HG02610 (cell line): ENCODE measurements around the gene KRTAP10-5.
"Not testable (repeated sequence)": the region's sequence is repeated elsewhere in the genome, so short reads cannot be mapped to it uniquely, and the experiment has no call there.

Experiments used
- ATAC-seq: cut with Tn5 transposase; IDR thresholded peaks from one replicate; pipeline ENCODE4 v1.9.1; 2021; ENCODE audit warnings: mild to moderate bottlenecking, moderate library complexity; ENCODE audit not compliant: unreplicated experiment

Gene KRTAP10-5

GRCh38 chr21:44591801-44592130, 11.4 kb upstream of the KRTAP10-5 start:
- not testable (repeated sequence) for ATAC-seq

GRCh38 chr21:44590897-44591800, 10.7 kb upstream of the KRTAP10-5 start:
- ATAC-seq, result not testable (repeated sequence)

- no peak for ATAC-seq
Observed at GRCh38 chr21:44590311-44590721, 9.9 kb upstream of the KRTAP10-5 start.

- no peak for ATAC-seq
Observed at GRCh38 chr21:44589586-44590305, 9.3 kb upstream of the KRTAP10-5 start.

GRCh38 chr21:44589094-44589493, 8.7 kb upstream of the KRTAP10-5 start:
- no peak for ATAC-seq

- no peak for ATAC-seq
Observed at GRCh38 chr21:44585892-44586291, 5.5 kb upstream of the KRTAP10-5 start.

GRCh38 chr21:44583800-44584147, 3.4 kb upstream of the KRTAP10-5 start:
- ATAC-seq, result no peak

GRCh38 chr21:44583089-44583799, 2.8 kb upstream of the KRTAP10-5 start:
- no peak for ATAC-seq

- no peak for ATAC-seq
Observed at GRCh38 chr21:44582055-44582454, 1.7 kb upstream of the KRTAP10-5 start.

GRCh38 chr21:44581158-44581557, 754 bp upstream of the KRTAP10-5 start:
- ATAC-seq, result no peak

- ATAC-seq, result no peak
Observed at GRCh38 chr21:44579833-44580144, 615 bp downstream of the KRTAP10-5 start.

- ATAC-seq, result no peak
Observed at GRCh38 chr21:44579056-44579832, 1.2 kb downstream of the KRTAP10-5 start.

GRCh38 chr21:44578371-44579055, 1.9 kb downstream of the KRTAP10-5 start:
- ATAC-seq, result no peak

- no peak for ATAC-seq
Observed at GRCh38 chr21:44576025-44576420, 4.4 kb downstream of the KRTAP10-5 start.

GRCh38 chr21:44575307-44576024, 4.9 kb downstream of the KRTAP10-5 start:
- no peak for ATAC-seq

GRCh38 chr21:44574457-44575306, 5.7 kb downstream of the KRTAP10-5 start:
- ATAC-seq, result no peak

- ATAC-seq, result not testable (repeated sequence)
Observed at GRCh38 chr21:44573630-44574456, 6.6 kb downstream of the KRTAP10-5 start, which contains the start of gene KRTAP10-4. KRTAP10-4 (plus strand) TSS chr21:44573729; CDS start chr21:44573759, 30 bp downstream.
